Glutamatergic neuron (in vitro differentiated cells): ENCODE results near the gene IFNGR2. TPM values are rescaled to one million over a fixed set of nuclear protein-coding genes. Genes with fewer than 3 reads are reported as not detected.
"Not testable (repeated sequence)": the region's sequence is repeated elsewhere in the genome, so short reads cannot be mapped to it uniquely, and the experiment has no call there.

Source experiments
- DNase-seq: peaks from one replicate; pipeline ENCODE4 v3.0.0; 2022
- H3K27ac Mint-ChIP-seq: one replicate; pipeline ENCODE4 v1.8.0; 2020; ENCODE audit warnings: mild to moderate bottlenecking, mixed read lengths, inconsistent platforms; ENCODE audit not compliant: unreplicated experiment
- H3K27me3 Mint-ChIP-seq: one replicate; pipeline ENCODE4 v1.8.0; 2020; ENCODE audit warnings: mild to moderate bottlenecking, moderate library complexity, mixed read lengths, inconsistent platforms; ENCODE audit not compliant: unreplicated experiment
- H3K36me3 Mint-ChIP-seq: one replicate; pipeline ENCODE4 v1.8.0; 2020; ENCODE audit warnings: mild to moderate bottlenecking, mixed read lengths, inconsistent platforms; ENCODE audit not compliant: unreplicated experiment
- H3K4me1 Mint-ChIP-seq: one replicate; pipeline ENCODE4 v1.8.0; 2020; ENCODE audit warnings: mild to moderate bottlenecking, low read depth, mixed read lengths, inconsistent platforms; ENCODE audit not compliant: unreplicated experiment
- H3K4me3 Mint-ChIP-seq: one replicate; pipeline ENCODE4 v1.8.0; 2020; ENCODE audit warnings: mild to moderate bottlenecking, mixed read lengths, inconsistent platforms; ENCODE audit not compliant: unreplicated experiment
- H3K9me3 Mint-ChIP-seq: one replicate; pipeline ENCODE4 v1.8.0; 2020; ENCODE audit warnings: mild to moderate bottlenecking, moderate library complexity, mixed read lengths, inconsistent platforms; ENCODE audit not compliant: unreplicated experiment
- total RNA-seq: library from RNA; stranded (reverse); fragmentation: NEBNext Ultra II Directional; extraction: Animal tissue kit (Norgen Biotek cat#: 25700); gene quantifications from one replicate; pipeline ENCODE4 v1.2.1, GENCODE V29; 2021; ENCODE audit not compliant: unreplicated experiment
- TF ChIP-seq, protein P1 (sequence below): fragments of 200-600 bp; sonication (generic); IDR thresholded peaks from one replicate; pipeline ENCODE4 v1.5.0; 2021; ENCODE audit not compliant: partially characterized antibody, unreplicated experiment

Gene IFNGR2
- total RNA-seq, 1 donor from 2014 or later, result 9.6 TPM

GRCh38 chr21:33411949-33412430, 8.8 kb downstream of the IFNGR2 start:
- Mint-ChIP-seq H3K36me3 (no peaks in the 10 kb centered on the region), H3K27me3 (no peaks in the 10 kb centered on the region), H3K27ac (no peak overlapping the region), H3K9me3 (no peaks in the 10 kb centered on the region), H3K4me3 (no peak overlapping the region), H3K4me1 (no peaks in the 10 kb centered on the region)
- DNase-seq, result no peak
- TF ChIP-seq, protein P1, sequence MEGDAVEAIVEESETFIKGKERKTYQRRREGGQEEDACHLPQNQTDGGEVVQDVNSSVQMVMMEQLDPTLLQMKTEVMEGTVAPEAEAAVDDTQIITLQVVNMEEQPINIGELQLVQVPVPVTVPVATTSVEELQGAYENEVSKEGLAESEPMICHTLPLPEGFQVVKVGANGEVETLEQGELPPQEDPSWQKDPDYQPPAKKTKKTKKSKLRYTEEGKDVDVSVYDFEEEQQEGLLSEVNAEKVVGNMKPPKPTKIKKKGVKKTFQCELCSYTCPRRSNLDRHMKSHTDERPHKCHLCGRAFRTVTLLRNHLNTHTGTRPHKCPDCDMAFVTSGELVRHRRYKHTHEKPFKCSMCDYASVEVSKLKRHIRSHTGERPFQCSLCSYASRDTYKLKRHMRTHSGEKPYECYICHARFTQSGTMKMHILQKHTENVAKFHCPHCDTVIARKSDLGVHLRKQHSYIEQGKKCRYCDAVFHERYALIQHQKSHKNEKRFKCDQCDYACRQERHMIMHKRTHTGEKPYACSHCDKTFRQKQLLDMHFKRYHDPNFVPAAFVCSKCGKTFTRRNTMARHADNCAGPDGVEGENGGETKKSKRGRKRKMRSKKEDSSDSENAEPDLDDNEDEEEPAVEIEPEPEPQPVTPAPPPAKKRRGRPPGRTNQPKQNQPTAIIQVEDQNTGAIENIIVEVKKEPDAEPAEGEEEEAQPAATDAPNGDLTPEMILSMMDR, result no peak

DNA sequence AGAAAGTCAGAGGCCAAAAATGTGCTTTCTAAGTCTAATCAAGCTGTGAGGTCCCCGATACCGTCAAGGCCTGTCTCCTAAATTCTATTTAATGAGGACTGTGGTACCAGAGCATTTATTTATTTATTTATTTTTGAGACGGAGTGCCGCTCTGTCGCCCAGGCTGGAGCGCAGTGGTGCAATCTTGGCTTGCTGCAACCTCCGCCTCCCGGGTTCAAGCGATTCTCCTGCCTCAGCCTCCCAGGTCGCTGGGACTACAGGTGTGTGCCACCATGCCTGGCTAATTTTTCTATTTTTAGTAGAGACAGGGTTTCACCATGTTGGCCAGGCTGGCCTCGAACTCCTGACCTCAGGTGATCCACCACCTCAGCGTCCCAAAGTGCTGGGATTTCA, 9.2 kb downstream of the IFNGR2 start:
- not testable (repeated sequence) for DNase-seq, H3K27ac Mint-ChIP-seq, H3K27me3 Mint-ChIP-seq, H3K9me3 Mint-ChIP-seq, H3K4me1 Mint-ChIP-seq, H3K4me3 Mint-ChIP-seq, H3K36me3 Mint-ChIP-seq

- no peaks in the 10 kb centered on the region for H3K27me3 Mint-ChIP-seq
- no peak for DNase-seq
- H3K4me3 Mint-ChIP-seq, result no peak overlapping the region
- H3K9me3 Mint-ChIP-seq, result no peaks in the 10 kb centered on the region
- no peaks in the 10 kb centered on the region for H3K4me1 Mint-ChIP-seq
- TF ChIP-seq, protein P1, result no peak
- H3K27ac Mint-ChIP-seq, result no peak overlapping the region
- H3K36me3 Mint-ChIP-seq, result no peaks in the 10 kb centered on the region
Observed at GRCh38 chr21:33412832-33413519, 9.8 kb downstream of the IFNGR2 start.

GRCh38 chr21:33414068-33414467, 10.9 kb downstream of the IFNGR2 start:
- Mint-ChIP-seq H3K27ac (no peak overlapping the region), H3K4me1 (no peaks in the 10 kb centered on the region), H3K36me3 (no peaks in the 10 kb centered on the region), H3K4me3 (no peak overlapping the region), H3K9me3 (no peaks in the 10 kb centered on the region), H3K27me3 (peaks cover 2% of the 10 kb centered on the region)
- TF ChIP-seq, protein P1, result no peak
- DNase-seq, result no peak

GRCh38 chr21:33414926-33415325, 11.7 kb downstream of the IFNGR2 start:
- Mint-ChIP-seq H3K27ac (no peak overlapping the region), H3K4me3 (no peak overlapping the region), H3K4me1 (no peaks in the 10 kb centered on the region), H3K27me3 (peaks cover 2% of the 10 kb centered on the region), H3K9me3 (no peaks in the 10 kb centered on the region), H3K36me3 (no peaks in the 10 kb centered on the region)
- TF ChIP-seq, protein P1, result no peak
- DNase-seq, result no peak
